ENCODE results near the gene PERCC1.

DNA sequence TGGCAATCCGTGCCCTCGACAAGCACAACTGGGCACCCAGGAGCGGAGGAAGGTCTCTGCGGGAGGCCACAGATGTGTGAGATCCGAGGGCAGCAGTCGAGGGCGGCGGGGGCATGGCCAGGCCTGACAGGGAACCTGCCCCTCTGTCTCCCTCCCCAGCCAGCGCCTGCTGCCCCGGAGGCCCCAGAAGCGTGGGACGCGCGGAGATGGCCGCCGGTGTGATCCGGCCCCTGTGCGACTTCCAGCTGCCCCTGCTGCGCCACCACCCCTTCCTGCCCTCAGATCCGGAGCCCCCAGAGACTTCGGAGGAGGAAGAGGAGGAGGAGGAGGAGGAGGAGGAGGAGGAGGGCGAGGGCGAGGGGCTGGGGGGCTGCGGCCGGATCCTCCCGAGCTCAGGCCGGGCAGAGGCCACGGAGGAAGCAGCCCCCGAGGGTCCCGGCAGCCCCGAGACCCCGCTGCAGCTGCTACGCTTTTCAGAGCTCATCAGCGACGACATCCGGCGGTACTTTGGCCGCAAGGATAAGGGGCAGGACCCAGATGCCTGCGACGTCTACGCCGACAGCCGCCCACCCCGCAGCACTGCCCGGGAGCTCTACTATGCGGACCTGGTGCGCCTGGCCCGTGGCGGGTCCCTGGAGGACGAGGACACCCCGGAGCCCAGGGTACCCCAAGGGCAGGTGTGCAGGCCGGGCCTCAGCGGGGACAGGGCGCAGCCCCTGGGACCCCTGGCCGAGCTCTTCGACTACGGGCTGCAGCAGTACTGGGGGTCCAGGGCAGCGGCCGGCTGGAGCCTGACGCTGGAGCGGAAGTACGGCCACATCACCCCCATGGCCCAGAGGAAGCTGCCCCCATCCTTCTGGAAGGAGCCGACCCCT is 1.7 kb downstream of the PERCC1 start:
- TF ChIP-seq, protein P1, sequence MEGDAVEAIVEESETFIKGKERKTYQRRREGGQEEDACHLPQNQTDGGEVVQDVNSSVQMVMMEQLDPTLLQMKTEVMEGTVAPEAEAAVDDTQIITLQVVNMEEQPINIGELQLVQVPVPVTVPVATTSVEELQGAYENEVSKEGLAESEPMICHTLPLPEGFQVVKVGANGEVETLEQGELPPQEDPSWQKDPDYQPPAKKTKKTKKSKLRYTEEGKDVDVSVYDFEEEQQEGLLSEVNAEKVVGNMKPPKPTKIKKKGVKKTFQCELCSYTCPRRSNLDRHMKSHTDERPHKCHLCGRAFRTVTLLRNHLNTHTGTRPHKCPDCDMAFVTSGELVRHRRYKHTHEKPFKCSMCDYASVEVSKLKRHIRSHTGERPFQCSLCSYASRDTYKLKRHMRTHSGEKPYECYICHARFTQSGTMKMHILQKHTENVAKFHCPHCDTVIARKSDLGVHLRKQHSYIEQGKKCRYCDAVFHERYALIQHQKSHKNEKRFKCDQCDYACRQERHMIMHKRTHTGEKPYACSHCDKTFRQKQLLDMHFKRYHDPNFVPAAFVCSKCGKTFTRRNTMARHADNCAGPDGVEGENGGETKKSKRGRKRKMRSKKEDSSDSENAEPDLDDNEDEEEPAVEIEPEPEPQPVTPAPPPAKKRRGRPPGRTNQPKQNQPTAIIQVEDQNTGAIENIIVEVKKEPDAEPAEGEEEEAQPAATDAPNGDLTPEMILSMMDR (IDR thresholded peaks at IDR 0.05) = no peak
- TF ChIP-seq EZH2 (IDR thresholded peaks at IDR 0.05) = no peak
